ENCODE measurements around the gene ABCA13. TPM values are rescaled to one million over a fixed set of nuclear protein-coding genes. Genes with fewer than 3 reads are reported as not detected.

ABCA13 gene
- total RNA-seq, 1 donor from 2014 or later = not detected

DNA sequence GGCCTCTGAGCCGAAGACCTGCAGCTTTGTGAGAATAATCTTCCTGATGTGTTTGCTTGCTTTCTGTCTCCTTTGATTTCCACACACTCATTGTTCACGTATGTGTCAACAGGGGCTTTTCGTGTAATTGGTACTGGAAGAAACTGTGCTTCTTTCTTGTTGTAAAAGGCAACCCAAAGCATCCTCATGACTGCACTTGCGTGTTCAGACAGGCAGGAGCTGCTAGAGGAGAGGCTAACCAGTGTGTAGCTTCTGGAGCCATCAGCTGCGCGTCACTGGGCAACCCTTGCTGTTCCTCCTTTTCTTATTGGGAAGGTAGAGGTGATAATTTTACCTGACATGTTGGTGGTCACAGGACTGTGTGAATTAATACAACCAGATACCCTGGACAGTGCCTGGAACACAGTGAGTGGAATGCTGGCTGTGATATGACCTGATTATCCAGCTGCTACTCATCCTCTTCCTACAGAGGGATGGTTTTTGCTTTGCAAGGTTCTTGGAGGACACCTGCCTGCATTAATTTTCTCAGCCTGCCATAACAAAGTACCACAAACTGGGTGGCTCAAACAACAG lies 213.0 kb downstream of the ABCA13 start:
- H3K27me3 ChIP-seq (ENCODE audit: low read depth) = no peaks in the 10 kb centered on the region
- TF ChIP-seq, protein P1, sequence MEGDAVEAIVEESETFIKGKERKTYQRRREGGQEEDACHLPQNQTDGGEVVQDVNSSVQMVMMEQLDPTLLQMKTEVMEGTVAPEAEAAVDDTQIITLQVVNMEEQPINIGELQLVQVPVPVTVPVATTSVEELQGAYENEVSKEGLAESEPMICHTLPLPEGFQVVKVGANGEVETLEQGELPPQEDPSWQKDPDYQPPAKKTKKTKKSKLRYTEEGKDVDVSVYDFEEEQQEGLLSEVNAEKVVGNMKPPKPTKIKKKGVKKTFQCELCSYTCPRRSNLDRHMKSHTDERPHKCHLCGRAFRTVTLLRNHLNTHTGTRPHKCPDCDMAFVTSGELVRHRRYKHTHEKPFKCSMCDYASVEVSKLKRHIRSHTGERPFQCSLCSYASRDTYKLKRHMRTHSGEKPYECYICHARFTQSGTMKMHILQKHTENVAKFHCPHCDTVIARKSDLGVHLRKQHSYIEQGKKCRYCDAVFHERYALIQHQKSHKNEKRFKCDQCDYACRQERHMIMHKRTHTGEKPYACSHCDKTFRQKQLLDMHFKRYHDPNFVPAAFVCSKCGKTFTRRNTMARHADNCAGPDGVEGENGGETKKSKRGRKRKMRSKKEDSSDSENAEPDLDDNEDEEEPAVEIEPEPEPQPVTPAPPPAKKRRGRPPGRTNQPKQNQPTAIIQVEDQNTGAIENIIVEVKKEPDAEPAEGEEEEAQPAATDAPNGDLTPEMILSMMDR (IDR thresholded peaks at IDR 0.05; ENCODE audit: borderline replicate concordance) = no peak
- no peak overlapping the region for H3K4me3 ChIP-seq
- DNase-seq = no peak
- H3K9me3 ChIP-seq (replicated peaks) = no peaks in the 10 kb centered on the region
- H3K27ac ChIP-seq (replicated peaks) = no peak overlapping the region
- no peaks in the 10 kb centered on the region for H3K36me3 ChIP-seq
- intact Hi-C loops (cut with micrococcal nuclease) = no loop called here
- H3K4me1 ChIP-seq = no peaks in the 10 kb centered on the region

DNA sequence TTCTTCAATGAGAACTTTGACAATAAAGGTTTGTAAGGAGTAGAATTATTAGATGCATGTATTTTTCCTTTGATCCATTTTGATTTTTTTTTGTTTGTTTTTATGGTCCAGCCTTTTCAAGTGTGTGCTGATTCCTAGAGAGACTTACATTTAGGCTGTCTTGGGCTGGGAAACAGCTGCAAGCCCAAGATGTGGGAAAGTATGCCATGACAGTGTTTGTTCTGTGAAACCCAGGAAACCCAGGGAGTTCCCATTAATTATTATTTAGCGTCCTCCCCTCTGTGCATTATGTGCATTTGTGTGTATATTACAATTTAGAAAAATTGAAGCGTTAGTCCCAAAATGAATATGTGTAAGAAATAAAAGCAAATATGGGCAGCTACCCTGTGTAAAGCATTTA lies 216.7 kb downstream of the ABCA13 start:
- no peak overlapping the region for H3K27ac ChIP-seq (replicated peaks)
- peaks cover 16% of the 10 kb centered on the region for H3K9me3 ChIP-seq (replicated peaks)
- no peaks in the 10 kb centered on the region for H3K36me3 ChIP-seq
- TF ChIP-seq, protein P1 (IDR thresholded peaks at IDR 0.05; ENCODE audit: borderline replicate concordance) = no peak
- intact Hi-C loops (cut with micrococcal nuclease) = no loop called here
- no peak overlapping the region for H3K4me3 ChIP-seq
- H3K4me1 ChIP-seq = no peaks in the 10 kb centered on the region
- DNase-seq = no peak
- no peaks in the 10 kb centered on the region for H3K27me3 ChIP-seq (ENCODE audit: low read depth)

DNA sequence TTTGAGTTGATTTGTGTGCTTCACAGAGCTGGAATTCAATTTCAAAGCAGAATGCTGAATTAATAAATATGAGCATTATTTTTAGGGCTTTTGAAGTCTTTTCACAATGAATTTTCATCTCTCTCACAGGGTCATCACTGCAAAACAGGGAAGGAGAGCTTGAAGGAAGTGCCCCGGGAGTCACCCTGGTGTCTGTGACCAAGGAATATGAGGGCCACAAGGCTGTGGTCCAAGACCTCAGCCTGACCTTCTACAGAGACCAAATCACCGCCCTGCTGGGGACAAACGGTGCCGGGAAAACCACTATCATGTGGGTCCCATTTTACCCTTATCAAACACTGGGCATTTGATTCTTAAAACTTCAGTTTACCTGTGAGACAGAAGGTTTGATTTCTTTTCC lies 217.7 kb downstream of the ABCA13 start:
- TF ChIP-seq, protein P1 (IDR thresholded peaks at IDR 0.05; ENCODE audit: borderline replicate concordance) = no peak
- peaks cover 16% of the 10 kb centered on the region for H3K9me3 ChIP-seq (replicated peaks)
- no peaks in the 10 kb centered on the region for H3K4me1 ChIP-seq
- H3K36me3 ChIP-seq = no peaks in the 10 kb centered on the region
- H3K27me3 ChIP-seq (ENCODE audit: low read depth) = no peaks in the 10 kb centered on the region
- no peak for DNase-seq
- H3K4me3 ChIP-seq = no peak overlapping the region
- H3K27ac ChIP-seq (replicated peaks) = no peak overlapping the region
- intact Hi-C loops (cut with micrococcal nuclease) = no loop called here

DNA sequence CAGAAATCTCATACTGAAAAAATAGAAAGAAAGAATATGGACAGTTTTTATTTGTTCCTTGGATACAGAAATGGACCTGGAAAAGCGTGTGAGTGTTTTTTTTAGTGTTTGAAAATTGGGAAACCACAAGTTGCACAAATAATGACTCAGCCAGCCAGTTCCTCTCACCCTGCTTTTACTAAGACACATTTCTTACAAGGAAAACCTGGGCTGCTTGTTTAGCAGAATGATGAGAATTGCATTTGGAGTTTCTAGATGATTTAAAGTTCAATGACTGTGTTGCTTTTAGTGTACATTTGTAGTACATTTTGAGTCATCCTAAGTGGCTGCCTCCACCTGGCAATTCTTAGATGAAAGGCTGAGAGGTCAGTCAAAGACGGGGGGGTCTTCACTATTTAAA lies 218.7 kb downstream of the ABCA13 start:
- H3K27me3 ChIP-seq (ENCODE audit: low read depth) = no peaks in the 10 kb centered on the region
- no peak overlapping the region for H3K4me3 ChIP-seq
- no peaks in the 10 kb centered on the region for H3K4me1 ChIP-seq
- H3K27ac ChIP-seq (replicated peaks) = no peak overlapping the region
- no peaks in the 10 kb centered on the region for H3K36me3 ChIP-seq
- TF ChIP-seq, protein P1 (IDR thresholded peaks at IDR 0.05; ENCODE audit: borderline replicate concordance) = no peak
- peaks cover 16% of the 10 kb centered on the region for H3K9me3 ChIP-seq (replicated peaks)
- intact Hi-C loops (cut with micrococcal nuclease) = no loop called here
- DNase-seq = no peak

DNA sequence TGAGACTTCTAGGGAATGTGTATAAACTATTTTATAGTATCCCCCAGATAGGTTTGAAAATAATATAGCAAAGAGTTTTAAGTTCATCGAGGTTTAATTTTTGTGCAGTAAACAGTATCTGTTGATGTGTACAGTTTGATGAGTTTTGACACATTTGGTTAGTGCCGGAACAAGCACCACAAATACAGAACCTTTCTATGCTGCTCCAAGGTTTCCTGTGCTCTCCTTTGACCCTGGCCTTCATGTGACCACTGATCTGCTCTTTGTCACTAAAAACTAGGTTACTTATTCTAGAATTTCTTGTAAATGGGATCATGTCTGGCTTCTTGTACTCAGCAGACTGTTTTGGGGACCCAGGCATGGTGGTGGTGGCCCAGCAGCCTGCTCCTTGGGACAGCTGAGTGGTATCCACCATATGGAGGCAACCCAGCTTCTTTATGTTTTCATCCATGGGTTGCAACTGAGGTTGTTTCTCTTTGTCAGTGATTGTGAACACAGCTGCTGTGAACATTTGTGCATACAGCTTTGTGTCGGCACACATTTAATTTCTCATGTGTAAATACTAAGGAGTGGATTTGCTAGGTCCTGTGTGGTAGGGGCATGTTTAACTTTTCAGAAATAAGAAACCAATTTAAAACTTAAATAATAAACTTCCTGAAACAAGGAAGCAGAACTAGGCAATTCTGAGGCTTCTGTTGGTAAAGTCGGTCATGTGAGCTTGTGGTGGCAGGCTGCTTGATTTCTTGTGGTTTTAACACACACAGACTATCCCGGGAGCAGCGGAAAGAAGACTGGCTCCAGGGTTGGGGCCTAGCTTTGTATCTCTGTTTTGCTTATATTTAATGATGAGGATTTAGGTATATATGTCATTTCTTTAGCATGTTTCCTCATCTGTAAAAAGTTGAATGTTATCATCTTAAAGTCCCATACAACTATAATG lies 219.4 kb downstream of the ABCA13 start:
- intact Hi-C loops (cut with micrococcal nuclease) = no loop called here
- no peaks in the 10 kb centered on the region for H3K27me3 ChIP-seq (ENCODE audit: low read depth)
- no peaks in the 10 kb centered on the region for H3K4me1 ChIP-seq
- H3K4me3 ChIP-seq = no peak overlapping the region
- H3K27ac ChIP-seq (replicated peaks) = no peak overlapping the region
- TF ChIP-seq, protein P1 (IDR thresholded peaks at IDR 0.05; ENCODE audit: borderline replicate concordance) = no peak
- no peaks in the 10 kb centered on the region for H3K36me3 ChIP-seq
- peaks cover 16% of the 10 kb centered on the region for H3K9me3 ChIP-seq (replicated peaks)
- DNase-seq = no peak

Measured in left ventricle myocardium inferior (tissue), 1 donor.